H1 (cell line): ENCODE results near the gene IRF4. TPM values are rescaled to one million over a fixed set of nuclear protein-coding genes. Genes with fewer than 3 reads are reported as not detected.

Experiments
- CTCF ChIA-PET: fragments of 300-600 bp; sonication (Branson Sonifier 250); formaldehyde crosslinking; loops from one replicate; lab custom pipeline; 2021; ENCODE audit not compliant: partially characterized antibody; lab: Charles Lee
- POLR2A ChIA-PET: fragments of 300-600 bp; sonication (Branson Sonifier 250); formaldehyde crosslinking; loops from one replicate; lab custom pipeline; 2021; ENCODE audit warnings: inconsistent platforms; ENCODE audit not compliant: partially characterized antibody; lab: Charles Lee
- DNase-seq, 2 experiments: peaks; one replicate each; pipeline versions ENCODE4 v3.0.0 to v3.0.0-alpha.2; 2010 to 2022; ENCODE audit warnings: low spot score in 2 of 2, low read depth in 1 of 2, mixed read lengths in 1 of 2
- FAIRE-seq: peaks from 2 replicates; lab custom pipeline; 2011; peaks lifted over from hg19 to GRCh38; lab: Jason Lieb, UNC
- H2AFZ ChIP-seq: 2 replicates; pipeline ENCODE4 v1.8.1; 2012; ENCODE audit warnings: low read length, inconsistent platforms
- H2AK5ac ChIP-seq: 2 replicates; pipeline ENCODE4 v1.6.1; 2013; ENCODE audit warnings: low read depth, low read length
- H2BK120ac ChIP-seq: replicated peaks from 2 replicates; pipeline ENCODE3; 2013; ENCODE audit warnings: low read depth, low read length, inconsistent platforms
- H2BK12ac ChIP-seq: 2 replicates; pipeline ENCODE4 v1.6.1; 2013; ENCODE audit warnings: low read depth, low read length
- H2BK15ac ChIP-seq: 2 replicates; pipeline ENCODE4 v1.6.1; 2013; ENCODE audit warnings: low read length
- H2BK20ac ChIP-seq: 2 replicates; pipeline ENCODE4 v1.6.1; 2013; ENCODE audit warnings: low read length
- H2BK5ac ChIP-seq: 2 replicates; pipeline ENCODE4 v1.6.1; 2013; ENCODE audit warnings: low read depth, low read length
- H3K14ac ChIP-seq: 2 replicates; pipeline ENCODE4 v1.6.1; 2013; ENCODE audit warnings: inconsistent platforms; ENCODE audit not compliant: insufficient read length
- H3K18ac ChIP-seq: 2 replicates; pipeline ENCODE4 v1.6.1; 2013; ENCODE audit warnings: low read length; ENCODE audit errors: extremely low read depth
- H3K23ac ChIP-seq: 2 replicates; pipeline ENCODE4 v1.6.1; 2013; ENCODE audit warnings: inconsistent platforms; ENCODE audit not compliant: insufficient read length
- H3K23me2 ChIP-seq: 2 replicates; pipeline ENCODE4 v1.6.1; 2013; ENCODE audit warnings: low read depth, low read length
- H3K27ac ChIP-seq: 2 replicates; pipeline ENCODE4 v1.6.1; 2011; ENCODE audit warnings: low read depth, low read length, inconsistent platforms
- H3K27me3 ChIP-seq, 4 experiments: replicated peaks in 1 of 4; 1 replicate in 1 of 4; 2 replicates in 3 of 4; pipeline versions ENCODE4 v1.6.1 to v1.8.1; 2011 to 2013; ENCODE audit warnings: low read length in 3 of 4, mild to moderate bottlenecking in 3 of 4, inconsistent platforms in 2 of 4, mixed read lengths in 2 of 4, moderate library complexity in 1 of 4; ENCODE audit not compliant: control insufficient read depth in 3 of 4, insufficient read depth in 3 of 4; ENCODE audit errors: extremely low read depth in 1 of 4
- H3K36me3 ChIP-seq, 4 experiments: 2 replicates each; pipeline versions ENCODE4 v1.6.1 to v1.8.1; 2011 to 2013; ENCODE audit warnings: mild to moderate bottlenecking in 4 of 4, low read length in 3 of 4, moderate library complexity in 2 of 4, control low read depth in 1 of 4, inconsistent platforms in 1 of 4; ENCODE audit not compliant: insufficient read depth in 4 of 4, control insufficient read depth in 2 of 4
- H3K4ac ChIP-seq: replicated peaks from 2 replicates; pipeline ENCODE3; 2013; ENCODE audit warnings: low read length, low read depth, mixed read lengths, inconsistent platforms; ENCODE audit not compliant: insufficient read length
- H3K4me1 ChIP-seq, 4 experiments: replicated peaks in 1 of 4; 1 replicate in 1 of 4; 2 replicates in 3 of 4; pipeline versions ENCODE4 v1.6.1 to v1.8.1; 2011 to 2013; ENCODE audit warnings: low read length in 3 of 4, inconsistent platforms in 2 of 4, mixed read lengths in 1 of 4; ENCODE audit not compliant: insufficient read depth in 4 of 4, control insufficient read depth in 3 of 4
- H3K4me2 ChIP-seq, 2 experiments: 2 replicates each; pipeline versions ENCODE4 v1.6.1 to v1.8.1; 2011 to 2013; ENCODE audit warnings: low read depth in 2 of 2, low read length in 2 of 2, control low read depth in 1 of 2, inconsistent platforms in 1 of 2, mild to moderate bottlenecking in 1 of 2; ENCODE audit not compliant: insufficient read depth in 1 of 2
- H3K4me3 ChIP-seq, 4 experiments: fragments of 200-600, 300-600 bp in 1 of 4; sonication (generic), shearing (Covaris generic), sonication (Bioruptor Twin) in 1 of 4; 2 replicates each; pipeline versions ENCODE4 v1.5.1 to v1.8.1; 2011 to 2016; ENCODE audit warnings: low read length in 4 of 4, low read depth in 3 of 4, control low read depth in 2 of 4, inconsistent platforms in 2 of 4, mild to moderate bottlenecking in 2 of 4, mixed read lengths in 1 of 4, moderate library complexity in 1 of 4; ENCODE audit not compliant: insufficient read depth in 2 of 4; ENCODE audit errors: extremely low read depth in 1 of 4
- H3K56ac ChIP-seq: replicated peaks from 2 replicates; pipeline ENCODE3; 2013; ENCODE audit warnings: low read depth, mild to moderate bottlenecking, mixed read lengths, low read length, inconsistent platforms; ENCODE audit not compliant: insufficient read length
- H3K79me1 ChIP-seq: 2 replicates; pipeline ENCODE4 v1.6.1; 2013; ENCODE audit warnings: low read depth, low read length, control low read depth
- H3K79me2 ChIP-seq, 2 experiments: 2 replicates each; pipeline versions ENCODE4 v1.6.1 to v1.8.1; 2012 to 2013; ENCODE audit warnings: low read length in 2 of 2, mild to moderate bottlenecking in 2 of 2, inconsistent platforms in 1 of 2; ENCODE audit not compliant: insufficient read depth in 2 of 2, control insufficient read depth in 1 of 2
- H3K9ac ChIP-seq, 4 experiments: replicated peaks in 1 of 4; 1 replicate in 1 of 4; 2 replicates in 3 of 4; pipeline versions ENCODE4 v1.6.1 to v1.8.1; 2011 to 2013; ENCODE audit warnings: low read depth in 3 of 4, low read length in 3 of 4, control low read depth in 2 of 4, mild to moderate bottlenecking in 2 of 4, moderate library complexity in 2 of 4, inconsistent platforms in 1 of 4; ENCODE audit errors: extremely low read depth in 1 of 4
- H3K9me3 ChIP-seq, 2 experiments: 2 replicates each; pipeline versions ENCODE4 v1.6.1 to v1.8.1; 2012 to 2013; ENCODE audit warnings: mild to moderate bottlenecking in 2 of 2, moderate library complexity in 2 of 2, control low read depth in 1 of 2, inconsistent platforms in 1 of 2, low read depth in 1 of 2, low read length in 1 of 2, mixed read lengths in 1 of 2; ENCODE audit not compliant: insufficient read depth in 2 of 2
- H4K20me1 ChIP-seq, 2 experiments: replicated peaks in 1 of 2; 2 replicates each; pipeline versions ENCODE3 to v1.8.1; 2011 to 2013; ENCODE audit warnings: inconsistent platforms in 2 of 2, low read length in 2 of 2, mild to moderate bottlenecking in 1 of 2; ENCODE audit not compliant: insufficient read depth in 2 of 2, control insufficient read depth in 1 of 2
- H4K5ac ChIP-seq: 2 replicates; pipeline ENCODE4 v1.6.1; 2013; ENCODE audit warnings: low read length, low read depth, mixed read lengths, inconsistent platforms; ENCODE audit not compliant: insufficient read length
- H4K8ac ChIP-seq: 2 replicates; pipeline ENCODE4 v1.8.0; 2013; ENCODE audit warnings: mild to moderate bottlenecking, moderate library complexity, low read length, inconsistent platforms; ENCODE audit not compliant: insufficient read depth; ENCODE audit errors: extremely low read depth
- H4K91ac ChIP-seq: replicated peaks from 2 replicates; pipeline ENCODE3; 2013; ENCODE audit warnings: low read length, mixed read lengths, inconsistent platforms; ENCODE audit not compliant: insufficient read length
- CHD1 ChIP-seq: IDR thresholded peaks from 2 replicates; pipeline ENCODE4 v1.6.1; 2012; ENCODE audit warnings: low read depth, low read length, improper control_type of control experiment
- FOSL1 ChIP-seq: IDR thresholded peaks from 2 replicates; pipeline ENCODE4 v1.6.1; 2011; ENCODE audit warnings: mild to moderate bottlenecking, low read depth, low read length, moderate library complexity; ENCODE audit not compliant: insufficient read depth
- GABPA ChIP-seq: IDR thresholded peaks from 2 replicates; pipeline ENCODE4 v1.6.1; 2011; ENCODE audit warnings: mild to moderate bottlenecking, low read length, moderate library complexity, borderline replicate concordance; ENCODE audit not compliant: insufficient read depth
- HDAC2 ChIP-seq, 2 experiments: fragments of 300-600 bp in 1 of 2; sonication (generic) in 1 of 2; IDR thresholded peaks; 2 replicates each; pipeline ENCODE4 v1.6.1; 2011 to 2012; ENCODE audit warnings: low read depth in 2 of 2, low read length in 2 of 2, mild to moderate bottlenecking in 2 of 2, moderate library complexity in 2 of 2, borderline replicate concordance in 1 of 2, inconsistent platforms in 1 of 2
- RNF2 ChIP-seq: fragments of 200-900, 300-1000 bp; sonication (generic); IDR thresholded peaks from 2 replicates; pipeline ENCODE4 v1.7.1; 2016; ENCODE audit warnings: borderline replicate concordance, low read depth, mild to moderate bottlenecking, antibody characterized with exemption, low read length; ENCODE audit not compliant: poor library complexity, severe bottlenecking; ENCODE audit errors: missing control alignments
- TEAD4 ChIP-seq: IDR thresholded peaks from 2 replicates; pipeline ENCODE4 v1.6.1; 2012; ENCODE audit warnings: low read depth, low read length, inconsistent platforms, mixed read lengths
- YY1 ChIP-seq: IDR thresholded peaks from 2 replicates; pipeline ENCODE4 v1.6.1; 2011; ENCODE audit warnings: low read depth, mild to moderate bottlenecking, low read length
- WGBS, 2 experiments: shearing (Covaris generic) in 1 of 2; methylation state at CpG; one replicate each; pipeline versions ENCODE4 v1.1.6 to v1.1.7; 2013 to 2015; ENCODE audit warnings: low lambda C conversion rate in 2 of 2, mixed read lengths in 2 of 2, inconsistent platforms in 1 of 2, low coverage in 1 of 2, missing lambda C conversion rate in 1 of 2; ENCODE audit not compliant: insufficient replicate concordance in 2 of 2, insufficient coverage in 1 of 2, insufficient read length in 1 of 2; ENCODE audit errors: extremely low coverage in 1 of 2, missing lambda C conversion rate in 1 of 2; 5-methylcytosine and 5-hydroxymethylcytosine counted together
- polyA plus RNA-seq, 7 experiments: library from polyadenylated mRNA; depleted of rRNA in 3 of 7; stranded (reverse) in 5 of 7; unstranded in 2 of 7; fragments of >200 nt in 5 of 7; fragments of 200-250 nt in 2 of 7; gene quantifications; 1 replicate in 5 of 7; 2 replicates in 1 of 7; 4 replicates in 1 of 7; pipeline versions ENCODE4 v1.2.1 to v1.2.3, GENCODE V29; 2011 to 2013; ENCODE audit warnings: missing spikeins in 2 of 7, mixed read lengths in 2 of 7
- total RNA-seq: library from RNA; stranded (reverse); fragmentation: NEBNext Ultra II Directional; extraction: Animal tissue kit (Norgen Biotek cat#: 25700); gene quantifications from 2 replicates; pipeline ENCODE4 v1.2.1, GENCODE V29; 2021
- TF ChIP-seq, protein P1 (sequence below): IDR thresholded peaks from 2 replicates; pipeline ENCODE4 v1.6.1; 2012; ENCODE audit warnings: low read length, inconsistent platforms

Gene IRF4
- total and polyA plus RNA-seq, 2 of the 8 experiments (the other 6 are each of a cell fraction or from before 2014, with no cell fraction given): 0.77 to 2.1 TPM

DNA sequence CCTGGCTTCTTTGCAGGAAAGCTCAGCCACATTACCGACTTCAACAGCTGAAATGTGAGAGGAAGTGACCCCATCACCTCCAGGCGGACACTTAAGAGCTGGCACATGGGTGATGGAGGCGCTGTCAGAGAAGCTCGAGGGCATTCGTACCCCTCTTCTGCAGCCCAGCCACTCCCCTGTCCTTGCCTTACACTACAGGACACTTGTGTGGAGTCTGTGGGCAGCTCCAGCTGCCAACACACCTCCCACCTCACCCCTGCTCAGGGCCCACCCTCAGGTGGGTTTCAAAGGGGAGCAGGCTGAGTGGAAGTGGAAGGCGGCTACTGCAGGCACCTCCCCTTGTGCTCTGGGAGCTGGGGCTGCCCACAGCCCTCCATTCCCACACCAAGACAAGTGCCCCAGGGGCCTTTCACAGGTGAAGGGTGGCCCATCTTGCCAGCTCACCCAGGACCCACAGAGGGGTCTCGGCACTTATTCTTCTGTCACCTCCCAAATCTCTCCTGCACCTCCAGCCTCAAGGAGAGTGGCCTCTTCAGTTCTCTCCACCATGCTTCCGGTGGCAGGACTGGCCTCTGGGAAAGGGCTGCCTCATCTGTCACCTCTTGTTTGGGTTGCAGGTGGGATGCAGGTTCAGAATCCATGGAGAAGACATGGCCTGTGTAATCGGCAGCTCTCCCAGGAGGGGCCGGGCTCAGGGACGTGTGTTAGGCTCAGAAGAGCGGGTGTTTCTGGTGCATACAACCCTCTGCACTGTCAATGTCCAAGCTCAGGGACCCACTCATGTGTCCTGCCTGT is 49.8 kb downstream of the IRF4 start:
- H2BK120ac ChIP-seq: no peak overlapping the region
- 86% methylated on average over 12 of the region's 12 CpGs; no CpG with 5 or more reads in 1 of the 2 experiments for WGBS, 2 experiments
- no peak overlapping the region for H4K5ac ChIP-seq
- peaks cover 6% of the 10 kb centered on the region; the same call in 1 of the 2 replicates for H3K23me2 ChIP-seq
- H3K56ac ChIP-seq: no peak overlapping the region
- no peak overlapping the region for H2BK15ac ChIP-seq
- H2AFZ ChIP-seq: no peak overlapping the region
- H3K23ac ChIP-seq: no peak overlapping the region
- H3K18ac ChIP-seq: no peak overlapping the region
- no peak overlapping the region for H3K27ac ChIP-seq
- no peaks in the 10 kb centered on the region for H3K36me3 ChIP-seq
- no peak overlapping the region for H3K14ac ChIP-seq
- peaks cover 0 to 1% (median 0%) of the 10 kb centered on the region in 4 experiments; a peak in 1 of 7 replicates for H3K4me1 ChIP-seq
- no peak overlapping the region for H2BK12ac ChIP-seq
- no peak for TF ChIP-seq TEAD4
- TF ChIP-seq FOSL1: no peak
- TF ChIP-seq YY1: no peak
- TF ChIP-seq, protein P1, sequence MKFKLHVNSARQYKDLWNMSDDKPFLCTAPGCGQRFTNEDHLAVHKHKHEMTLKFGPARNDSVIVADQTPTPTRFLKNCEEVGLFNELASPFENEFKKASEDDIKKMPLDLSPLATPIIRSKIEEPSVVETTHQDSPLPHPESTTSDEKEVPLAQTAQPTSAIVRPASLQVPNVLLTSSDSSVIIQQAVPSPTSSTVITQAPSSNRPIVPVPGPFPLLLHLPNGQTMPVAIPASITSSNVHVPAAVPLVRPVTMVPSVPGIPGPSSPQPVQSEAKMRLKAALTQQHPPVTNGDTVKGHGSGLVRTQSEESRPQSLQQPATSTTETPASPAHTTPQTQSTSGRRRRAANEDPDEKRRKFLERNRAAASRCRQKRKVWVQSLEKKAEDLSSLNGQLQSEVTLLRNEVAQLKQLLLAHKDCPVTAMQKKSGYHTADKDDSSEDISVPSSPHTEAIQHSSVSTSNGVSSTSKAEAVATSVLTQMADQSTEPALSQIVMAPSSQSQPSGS: no peak
- TF ChIP-seq CHD1: no peak
- TF ChIP-seq GABPA: no peak
- no peak for TF ChIP-seq RNF2
- no peak for TF ChIP-seq HDAC2 (IDR thresholded peaks at IDR 0.05; ENCODE audit: borderline replicate concordance in 1 of 2, low read depth in 2 of 2, low read length in 2 of 2)
- no peak overlapping the region for H2BK20ac ChIP-seq
- H4K91ac ChIP-seq: no peak overlapping the region
- H2AK5ac ChIP-seq: no peak overlapping the region
- no peaks in the 10 kb centered on the region for H4K20me1 ChIP-seq
- no peak overlapping the region for H4K8ac ChIP-seq
- H3K9me3 ChIP-seq: no peaks in the 10 kb centered on the region
- H3K4me2 ChIP-seq: no peak overlapping the region
- H3K27me3 ChIP-seq: peaks cover 0 to 2% (median 0%) of the 10 kb centered on the region in 4 experiments; a peak in 1 of 7 replicates
- no peaks in the 10 kb centered on the region for H3K79me2 ChIP-seq
- no peak overlapping the region for H3K4ac ChIP-seq
- no peaks in the 10 kb centered on the region for H3K79me1 ChIP-seq
- no peak overlapping the region for H3K4me3 ChIP-seq
- FAIRE-seq (no peak), DNase-seq (no peak)
- H2BK5ac ChIP-seq: no peak overlapping the region
- POLR2A ChIA-PET: no interaction called here
- CTCF ChIA-PET: interaction anchor here (1.0 to 1.2 kb wide), 3 partner anchors 11 to 151 kb away, joined by 3 to 5 read pairs (median 4); no protein-coding TSS in a partner anchor
- no peak overlapping the region for H3K9ac ChIP-seq
